IMR-90 (cell line): ENCODE data around the gene MED26.

Source experiments
- CEBPB ChIP-seq: IDR thresholded peaks from 2 replicates; pipeline ENCODE4 v1.6.1; 2012; ENCODE audit warnings: low read depth, low read length, improper control_type of control experiment
- CHD1 ChIP-seq: IDR thresholded peaks from 2 replicates; pipeline ENCODE4 v1.6.1; 2012; ENCODE audit warnings: low read depth, low read length, improper control_type of control experiment
- FOS ChIP-seq: fragments of 150-350 bp; IDR thresholded peaks from 2 replicates; pipeline ENCODE4 v1.6.1; 2016; ENCODE audit warnings: low read depth, low read length
- MAFK ChIP-seq: IDR thresholded peaks from 2 replicates; pipeline ENCODE4 v1.6.1; 2012; ENCODE audit warnings: low read depth, low read length, improper control_type of control experiment
- MXI1 ChIP-seq: IDR thresholded peaks from 2 replicates; pipeline ENCODE4 v1.6.1; 2012; ENCODE audit warnings: low read depth, mild to moderate bottlenecking, low read length, moderate library complexity, borderline replicate concordance
- NFE2L2 ChIP-seq: fragments of 150-350 bp; IDR thresholded peaks from 2 replicates; pipeline ENCODE4 v1.6.1; 2016; ENCODE audit warnings: low read depth, mild to moderate bottlenecking, low read length
- POLR2A ChIP-seq: IDR thresholded peaks from 2 replicates; pipeline ENCODE4 v1.6.1; 2012; ENCODE audit warnings: mild to moderate bottlenecking, low read depth, low read length
- RAD21 ChIP-seq: IDR thresholded peaks from 2 replicates; pipeline ENCODE4 v1.6.1; 2012; ENCODE audit warnings: low read length, improper control_type of control experiment
- RFX5 ChIP-seq: IDR thresholded peaks from 2 replicates; pipeline ENCODE4 v1.8.0; 2012; ENCODE audit warnings: low read depth, mild to moderate bottlenecking, low read length, moderate library complexity
- SMC3 ChIP-seq: fragments of 150-350 bp; IDR thresholded peaks from 2 replicates; pipeline ENCODE4 v1.6.1; 2016; ENCODE audit warnings: low read depth, mild to moderate bottlenecking, antibody characterized with exemption, low read length, moderate library complexity
- TF ChIP-seq, protein P1 (sequence below): conservative IDR thresholded peaks from 2 replicates; pipeline ENCODE4 v1.5.1; 2012; ENCODE audit warnings: mild to moderate bottlenecking, low read depth, low read length, improper control_type of control experiment
- TF ChIP-seq, protein P2 (sequence below): fragments of 150-350 bp; IDR thresholded peaks from 2 replicates; pipeline ENCODE4 v1.6.1; 2016; ENCODE audit warnings: low read depth, mild to moderate bottlenecking, low read length, moderate library complexity, borderline replicate concordance
- TF ChIP-seq, protein P3 (sequence below): fragments of 150-350 bp; IDR thresholded peaks from 2 replicates; pipeline ENCODE4 v1.6.1; 2017; ENCODE audit warnings: mild to moderate bottlenecking, antibody characterized with exemption, low read length, low read depth

DNA sequence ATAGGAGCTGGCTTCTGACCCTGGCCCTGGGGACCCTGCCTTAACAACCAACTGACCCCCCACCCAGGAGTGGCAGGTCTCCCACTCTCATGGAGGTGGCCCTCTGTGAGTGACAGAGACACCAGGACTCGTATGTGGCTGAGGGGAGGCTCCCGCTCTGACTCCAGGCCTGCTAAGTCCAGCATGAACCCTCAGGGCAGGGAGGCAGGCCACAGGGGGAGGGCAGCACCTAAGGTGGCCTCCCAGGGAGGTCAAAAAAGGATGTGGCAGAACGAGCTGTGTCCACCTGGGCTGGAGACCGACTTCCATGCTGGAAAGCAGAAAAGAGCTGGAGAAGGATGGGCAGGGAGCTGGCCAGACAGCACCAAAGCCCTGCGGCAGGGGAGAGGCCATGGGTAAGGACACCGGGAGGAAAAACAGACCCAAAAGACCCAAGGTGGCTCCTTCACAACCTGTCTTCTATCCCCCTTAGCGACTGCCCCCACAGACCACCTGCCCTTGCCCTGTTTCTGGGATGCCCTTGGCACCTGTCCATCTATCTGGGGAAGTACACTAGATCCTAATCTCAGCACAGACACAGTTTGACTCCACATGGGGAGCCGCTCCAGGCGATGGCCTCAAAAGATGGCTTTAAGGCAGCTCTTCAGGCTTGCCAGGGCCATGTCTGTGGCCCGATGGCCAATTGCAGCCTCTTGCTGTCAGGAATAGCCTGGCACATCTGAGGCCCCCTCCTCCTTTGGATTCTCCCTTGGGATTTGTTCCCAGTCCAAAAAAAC is 45.3 kb downstream of the MED26 start:
- TF ChIP-seq, protein P1, sequence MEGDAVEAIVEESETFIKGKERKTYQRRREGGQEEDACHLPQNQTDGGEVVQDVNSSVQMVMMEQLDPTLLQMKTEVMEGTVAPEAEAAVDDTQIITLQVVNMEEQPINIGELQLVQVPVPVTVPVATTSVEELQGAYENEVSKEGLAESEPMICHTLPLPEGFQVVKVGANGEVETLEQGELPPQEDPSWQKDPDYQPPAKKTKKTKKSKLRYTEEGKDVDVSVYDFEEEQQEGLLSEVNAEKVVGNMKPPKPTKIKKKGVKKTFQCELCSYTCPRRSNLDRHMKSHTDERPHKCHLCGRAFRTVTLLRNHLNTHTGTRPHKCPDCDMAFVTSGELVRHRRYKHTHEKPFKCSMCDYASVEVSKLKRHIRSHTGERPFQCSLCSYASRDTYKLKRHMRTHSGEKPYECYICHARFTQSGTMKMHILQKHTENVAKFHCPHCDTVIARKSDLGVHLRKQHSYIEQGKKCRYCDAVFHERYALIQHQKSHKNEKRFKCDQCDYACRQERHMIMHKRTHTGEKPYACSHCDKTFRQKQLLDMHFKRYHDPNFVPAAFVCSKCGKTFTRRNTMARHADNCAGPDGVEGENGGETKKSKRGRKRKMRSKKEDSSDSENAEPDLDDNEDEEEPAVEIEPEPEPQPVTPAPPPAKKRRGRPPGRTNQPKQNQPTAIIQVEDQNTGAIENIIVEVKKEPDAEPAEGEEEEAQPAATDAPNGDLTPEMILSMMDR = no peak
- TF ChIP-seq RAD21 (no peak), CEBPB (no peak), POLR2A (no peak), MAFK (no peak), FOS (no peak), CHD1 (no peak), RFX5 (no peak), SMC3 (no peak), NFE2L2 (no peak), MXI1 (no peak)
- TF ChIP-seq, protein P2, sequence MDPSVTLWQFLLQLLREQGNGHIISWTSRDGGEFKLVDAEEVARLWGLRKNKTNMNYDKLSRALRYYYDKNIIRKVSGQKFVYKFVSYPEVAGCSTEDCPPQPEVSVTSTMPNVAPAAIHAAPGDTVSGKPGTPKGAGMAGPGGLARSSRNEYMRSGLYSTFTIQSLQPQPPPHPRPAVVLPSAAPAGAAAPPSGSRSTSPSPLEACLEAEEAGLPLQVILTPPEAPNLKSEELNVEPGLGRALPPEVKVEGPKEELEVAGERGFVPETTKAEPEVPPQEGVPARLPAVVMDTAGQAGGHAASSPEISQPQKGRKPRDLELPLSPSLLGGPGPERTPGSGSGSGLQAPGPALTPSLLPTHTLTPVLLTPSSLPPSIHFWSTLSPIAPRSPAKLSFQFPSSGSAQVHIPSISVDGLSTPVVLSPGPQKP = no peak
- TF ChIP-seq, protein P3, sequence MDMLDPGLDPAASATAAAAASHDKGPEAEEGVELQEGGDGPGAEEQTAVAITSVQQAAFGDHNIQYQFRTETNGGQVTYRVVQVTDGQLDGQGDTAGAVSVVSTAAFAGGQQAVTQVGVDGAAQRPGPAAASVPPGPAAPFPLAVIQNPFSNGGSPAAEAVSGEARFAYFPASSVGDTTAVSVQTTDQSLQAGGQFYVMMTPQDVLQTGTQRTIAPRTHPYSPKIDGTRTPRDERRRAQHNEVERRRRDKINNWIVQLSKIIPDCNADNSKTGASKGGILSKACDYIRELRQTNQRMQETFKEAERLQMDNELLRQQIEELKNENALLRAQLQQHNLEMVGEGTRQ = no peak
